ACHN (cell line): ENCODE measurements around the gene VSX2.
"Not testable (repeated sequence)": the region's sequence is repeated elsewhere in the genome, so short reads cannot be mapped to it uniquely, and the experiment has no call there.

Source experiments
- DNase-seq: peaks from one replicate; pipeline ENCODE4 v3.0.0-alpha.2; 2015
- in situ Hi-C: cut with HindIII; loops from 2 replicates; pipeline ENCODE4 v1.10.0; 2017; ENCODE audit warnings: low sequenced_read_pairs, low pct_ligation_motif_present, low pct_unique_long_range_greater_than_20kb

VSX2 gene

DNA sequence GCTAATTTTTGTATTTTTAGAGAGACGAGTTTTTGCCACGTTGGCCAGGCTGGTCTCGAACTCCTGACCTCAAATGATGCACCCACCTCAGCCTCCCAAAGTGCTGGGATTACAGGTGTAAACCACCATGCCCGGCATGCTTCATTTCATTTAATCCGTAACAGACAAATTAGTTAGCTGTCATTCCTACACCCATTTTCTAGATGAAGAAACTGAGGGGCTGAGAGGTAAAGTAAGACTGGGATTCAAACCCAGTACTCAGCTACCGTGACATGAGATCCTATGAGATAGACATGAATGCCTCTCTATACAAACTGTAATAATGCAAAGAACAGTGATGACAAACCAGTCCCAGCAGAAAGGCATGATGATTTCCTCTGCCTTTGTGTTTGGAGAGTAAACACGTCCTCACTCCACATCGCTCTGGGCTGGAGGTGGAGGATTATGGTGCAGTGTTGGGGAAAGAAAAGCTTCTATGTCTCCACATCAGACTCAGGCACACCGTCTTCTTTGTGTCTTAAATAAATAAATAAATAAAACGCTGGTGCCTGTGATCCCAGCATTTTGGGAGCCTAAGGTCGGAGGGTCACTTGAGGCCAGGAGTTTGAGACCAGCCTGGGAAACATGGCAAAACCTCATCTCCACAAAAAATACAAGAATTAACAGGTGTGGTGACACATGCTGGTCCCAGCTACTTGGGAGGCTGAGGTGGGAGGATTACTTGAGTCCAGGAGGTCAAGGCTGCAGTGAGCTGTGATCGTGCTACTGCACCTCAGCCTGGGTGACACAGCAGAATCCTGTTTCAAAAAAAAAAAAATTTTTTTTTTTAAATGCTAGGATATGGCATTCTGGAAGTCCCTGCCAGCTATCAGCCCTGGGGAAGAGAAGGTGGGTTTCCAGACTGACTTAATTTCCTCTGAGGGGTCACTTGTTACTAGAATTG lies 10.5 kb downstream of the VSX2 start:
- no peak for DNase-seq
- in situ Hi-C loops: no loop called here

DNA sequence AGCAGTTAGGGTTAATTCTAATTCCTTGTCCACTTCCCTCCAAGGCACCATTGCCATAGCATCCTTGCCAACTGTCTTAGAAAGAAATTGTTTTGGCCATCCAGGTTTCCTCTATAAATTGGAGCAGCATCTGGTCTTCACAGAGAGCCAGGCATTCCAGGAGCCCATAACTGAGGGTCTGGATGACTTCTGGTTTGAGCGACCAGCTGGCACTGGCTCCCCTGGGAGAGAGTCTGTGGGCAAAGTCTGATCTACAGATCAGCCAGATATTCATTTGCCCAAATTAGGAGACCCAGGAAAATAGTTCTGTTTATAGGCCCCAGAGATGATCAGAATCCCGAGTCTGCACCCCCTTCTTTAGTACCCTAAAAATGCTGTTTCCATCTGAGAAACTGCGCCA lies 16.0 kb downstream of the VSX2 start:
- no peak for DNase-seq
- in situ Hi-C loops: no loop called here

DNA sequence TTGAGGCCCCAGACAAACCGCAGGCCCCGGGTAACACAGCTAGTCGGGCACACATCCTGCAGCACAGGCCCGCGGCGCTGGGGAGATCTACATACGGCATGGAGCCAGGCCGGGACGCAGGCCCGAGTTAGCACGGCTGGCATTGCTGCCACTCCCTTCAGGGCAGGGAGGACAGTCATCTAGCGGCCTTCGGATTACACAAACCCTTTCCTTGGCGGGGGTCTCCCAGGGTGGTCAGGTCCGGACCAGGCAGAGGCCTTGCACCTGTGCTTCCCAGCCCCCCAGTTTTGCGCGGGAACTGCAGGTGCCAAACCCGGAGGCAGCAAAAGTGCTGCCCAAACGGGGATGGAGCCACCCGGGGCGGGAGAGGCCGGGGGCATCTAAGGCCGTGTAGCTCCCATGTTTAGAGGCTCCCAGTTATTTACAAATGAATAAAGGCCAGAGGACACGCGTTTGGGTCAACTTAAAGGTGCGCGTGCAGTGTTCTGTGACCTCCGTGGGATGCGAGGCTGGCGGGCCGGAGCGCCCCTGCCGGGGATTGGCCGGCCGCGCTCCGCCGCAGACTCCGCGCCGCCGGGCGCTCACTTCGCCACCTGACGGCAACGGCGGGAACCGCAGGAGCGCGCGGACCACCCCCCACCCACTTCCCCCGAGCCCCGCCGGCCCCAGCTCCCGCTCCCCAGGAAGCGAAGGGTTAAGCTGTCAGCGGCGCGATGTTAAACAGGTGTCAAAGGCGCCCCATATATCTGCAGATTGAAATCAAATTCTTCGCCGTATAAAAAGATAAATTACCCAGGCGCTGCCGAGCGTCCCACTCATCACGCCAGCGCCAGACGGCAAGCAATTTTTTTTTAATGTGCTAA lies 18.1 kb downstream of the VSX2 start:
- in situ Hi-C loops: no loop called here

DNA sequence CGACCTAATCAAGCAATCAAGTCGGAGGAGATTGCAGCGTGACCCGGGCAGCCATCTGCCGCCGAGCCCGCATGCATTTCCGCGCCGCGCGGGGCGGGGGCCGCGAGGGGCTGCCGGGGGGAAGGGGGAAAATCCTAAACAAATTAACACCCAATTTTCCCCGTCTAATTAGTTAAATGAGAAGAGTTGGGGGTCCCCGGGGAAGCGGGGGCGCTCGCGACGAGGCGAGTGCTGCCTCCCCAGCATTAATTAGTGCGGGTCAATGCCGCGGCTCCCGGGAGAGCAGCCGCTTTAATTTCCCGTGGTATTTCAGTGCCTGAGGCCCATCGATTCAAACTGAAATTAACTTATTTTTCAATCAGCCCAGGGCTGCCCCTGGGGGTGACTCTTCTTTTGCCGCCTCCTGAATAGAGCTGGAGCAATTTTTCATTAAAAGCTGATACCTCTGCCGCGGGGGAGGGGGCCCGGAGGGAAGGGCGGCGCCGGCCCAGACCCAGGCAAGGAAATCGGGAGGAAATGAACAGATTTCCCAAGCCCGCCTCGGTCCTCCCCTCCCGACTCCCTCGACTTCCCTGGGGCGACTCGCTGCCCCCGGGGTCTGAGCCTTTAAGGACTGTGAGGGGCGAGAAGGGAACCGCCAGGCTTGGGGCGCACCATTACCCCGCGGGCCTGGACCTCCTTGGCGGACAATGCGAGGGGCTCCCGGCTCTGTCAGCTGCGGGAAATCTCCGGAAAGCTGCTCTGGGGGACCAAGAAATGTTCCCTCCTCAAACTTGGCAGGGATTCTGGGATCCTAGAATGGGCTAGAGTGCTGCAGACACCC lies 18.9 kb downstream of the VSX2 start:
- DNase-seq: no peak
- in situ Hi-C loops: no loop called here

More for the DNA sequence above, 18.1 kb downstream of the VSX2 start:
- DNase-seq: peak; percentile 37

DNA sequence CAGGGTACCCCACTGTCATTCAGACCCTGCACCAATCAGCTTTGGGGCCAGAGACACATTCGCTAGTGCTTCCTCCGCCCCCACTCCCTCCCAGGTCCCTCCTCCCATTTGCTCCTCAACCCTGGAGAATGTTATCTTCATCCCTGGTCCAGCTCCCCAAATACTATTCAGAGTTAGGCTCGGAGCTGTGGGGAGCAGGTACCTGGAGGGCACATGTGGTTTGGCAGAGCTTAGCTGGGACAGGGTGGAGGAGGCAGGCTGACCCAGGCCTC lies 19.5 kb downstream of the VSX2 start:
- in situ Hi-C loops: no loop called here
- no peak for DNase-seq

DNA sequence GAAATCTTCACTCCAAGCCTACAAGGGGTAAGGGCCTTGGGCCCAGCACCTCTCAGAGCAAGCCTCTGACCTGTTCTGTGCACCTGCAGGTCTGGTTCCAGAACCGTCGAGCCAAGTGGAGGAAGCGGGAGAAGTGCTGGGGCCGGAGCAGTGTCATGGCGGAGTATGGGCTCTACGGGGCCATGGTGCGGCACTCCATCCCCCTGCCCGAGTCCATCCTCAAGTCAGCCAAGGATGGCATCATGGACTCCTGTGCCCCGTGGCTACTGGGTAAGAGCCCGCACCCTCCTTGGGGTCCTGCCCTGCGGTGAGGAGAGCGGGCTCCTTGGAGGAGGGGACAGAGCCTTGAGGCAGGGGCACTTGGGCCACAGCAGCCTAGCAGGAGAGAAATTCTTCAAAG lies 20.3 kb downstream of the VSX2 start:
- in situ Hi-C loops: no loop called here
- DNase-seq: no peak

DNA sequence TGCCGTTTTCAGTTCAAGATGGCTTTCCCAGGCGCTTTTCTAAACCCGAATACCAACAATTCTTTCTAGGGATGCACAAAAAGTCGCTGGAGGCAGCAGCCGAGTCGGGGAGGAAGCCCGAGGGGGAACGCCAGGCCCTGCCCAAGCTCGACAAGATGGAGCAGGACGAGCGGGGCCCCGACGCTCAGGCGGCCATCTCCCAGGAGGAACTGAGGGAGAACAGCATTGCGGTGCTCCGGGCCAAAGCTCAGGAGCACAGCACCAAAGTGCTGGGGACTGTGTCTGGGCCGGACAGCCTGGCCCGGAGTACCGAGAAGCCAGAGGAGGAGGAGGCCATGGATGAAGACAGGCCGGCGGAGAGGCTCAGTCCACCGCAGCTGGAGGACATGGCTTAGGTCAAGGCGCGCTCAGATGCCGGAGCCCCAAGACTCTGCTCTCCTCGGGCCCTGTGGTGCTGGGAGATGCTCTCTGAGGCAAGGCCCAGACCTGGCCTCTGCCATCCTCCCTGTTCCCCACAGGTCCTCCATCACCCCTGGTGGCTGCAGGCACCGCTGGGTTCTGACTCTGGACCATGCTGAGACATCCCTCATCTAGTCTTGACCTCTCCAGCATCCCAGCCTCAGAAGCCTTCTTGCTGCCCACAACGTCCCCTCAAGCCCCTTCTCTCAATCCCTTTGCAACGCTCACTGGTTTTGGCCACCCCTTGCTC lies 21.4 kb downstream of the VSX2 start:
- no peak for DNase-seq
- in situ Hi-C loops: no loop called here

DNA sequence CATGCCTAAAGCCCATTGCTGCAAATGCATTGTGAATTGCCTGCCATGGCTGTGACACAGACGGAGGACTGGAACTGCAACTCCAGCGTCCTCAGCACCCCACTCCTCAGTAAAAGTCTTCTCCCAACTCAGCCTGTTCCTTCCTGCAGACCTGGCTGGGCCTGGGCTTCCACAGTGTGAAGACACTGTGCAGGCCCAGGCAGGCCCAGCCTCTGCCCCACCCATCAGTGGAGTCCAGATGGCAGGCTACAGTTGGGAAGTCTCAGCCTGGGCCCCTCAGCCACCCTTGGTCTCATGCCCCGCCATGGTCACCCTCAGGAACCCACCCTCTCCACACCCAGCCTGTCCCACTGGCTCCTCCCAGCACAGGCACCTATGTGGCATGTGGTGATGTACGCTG lies 22.0 kb downstream of the VSX2 start:
- no peak for DNase-seq

DNA sequence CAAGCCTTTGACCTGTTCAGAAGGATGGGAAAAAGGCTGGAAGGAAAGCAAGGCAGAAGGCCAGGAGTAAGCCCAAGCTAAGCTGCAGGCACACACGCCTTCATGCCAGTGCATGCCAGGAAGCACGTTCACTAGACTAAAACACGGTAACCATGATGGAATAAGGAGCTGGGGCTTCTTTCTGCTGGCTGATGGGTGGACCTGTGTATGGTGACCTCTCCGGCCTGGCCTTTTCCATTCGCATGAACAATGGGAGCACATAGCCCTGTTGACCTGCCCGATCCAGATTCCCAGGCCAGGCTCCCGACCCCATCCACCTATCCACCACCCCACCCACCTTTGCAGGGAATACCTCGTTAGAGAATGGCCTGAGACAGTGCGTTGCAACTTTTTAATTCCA lies 22.8 kb downstream of the VSX2 start:
- no peak for DNase-seq

More for the DNA sequence above, 22.0 kb downstream of the VSX2 start:
- in situ Hi-C loops: no loop called here

DNA sequence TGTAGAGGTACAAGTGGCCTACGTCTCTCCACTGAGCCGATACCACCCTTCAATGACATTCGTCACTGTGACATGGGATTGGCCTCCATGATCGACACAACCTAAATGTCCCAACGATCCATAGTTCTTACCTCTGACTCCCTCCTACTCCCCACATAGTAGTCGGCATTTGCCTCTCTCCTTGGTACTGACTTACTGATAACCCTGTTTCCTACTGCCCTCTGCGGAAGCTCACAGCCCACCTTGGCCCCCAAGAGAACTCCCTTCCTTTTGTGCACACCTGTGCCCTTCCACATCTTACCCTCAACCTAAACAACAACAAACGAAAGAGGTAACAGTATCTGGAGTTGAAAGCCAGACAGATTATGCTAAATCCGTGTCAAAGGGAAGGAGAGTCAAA lies 23.9 kb downstream of the VSX2 start:
- in situ Hi-C loops: no loop called here
- DNase-seq: no peak

More for the DNA sequence above, 22.8 kb downstream of the VSX2 start:
- in situ Hi-C loops: no loop called here

DNA sequence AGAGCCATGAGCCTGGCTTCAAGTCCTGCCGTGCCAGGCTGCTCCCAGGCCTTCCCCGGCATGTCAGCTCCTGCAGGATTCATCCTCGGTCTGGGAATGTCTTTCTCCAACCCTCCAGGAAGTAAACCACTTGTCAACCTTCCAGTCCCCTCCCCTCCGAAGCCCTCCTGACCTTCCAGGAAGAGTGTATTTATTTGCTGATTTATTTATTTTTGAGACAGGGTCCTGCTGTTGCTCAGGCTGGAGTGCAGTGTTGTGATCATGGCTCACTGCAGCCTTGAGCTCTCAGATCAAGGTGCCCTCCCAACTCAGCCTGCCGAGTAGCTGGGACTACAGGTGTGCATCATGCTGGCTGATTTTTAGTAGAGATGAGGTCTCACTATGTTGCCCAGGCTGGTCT lies 24.7 kb downstream of the VSX2 start:
- no peak for DNase-seq
- in situ Hi-C loops: no loop called here

DNA sequence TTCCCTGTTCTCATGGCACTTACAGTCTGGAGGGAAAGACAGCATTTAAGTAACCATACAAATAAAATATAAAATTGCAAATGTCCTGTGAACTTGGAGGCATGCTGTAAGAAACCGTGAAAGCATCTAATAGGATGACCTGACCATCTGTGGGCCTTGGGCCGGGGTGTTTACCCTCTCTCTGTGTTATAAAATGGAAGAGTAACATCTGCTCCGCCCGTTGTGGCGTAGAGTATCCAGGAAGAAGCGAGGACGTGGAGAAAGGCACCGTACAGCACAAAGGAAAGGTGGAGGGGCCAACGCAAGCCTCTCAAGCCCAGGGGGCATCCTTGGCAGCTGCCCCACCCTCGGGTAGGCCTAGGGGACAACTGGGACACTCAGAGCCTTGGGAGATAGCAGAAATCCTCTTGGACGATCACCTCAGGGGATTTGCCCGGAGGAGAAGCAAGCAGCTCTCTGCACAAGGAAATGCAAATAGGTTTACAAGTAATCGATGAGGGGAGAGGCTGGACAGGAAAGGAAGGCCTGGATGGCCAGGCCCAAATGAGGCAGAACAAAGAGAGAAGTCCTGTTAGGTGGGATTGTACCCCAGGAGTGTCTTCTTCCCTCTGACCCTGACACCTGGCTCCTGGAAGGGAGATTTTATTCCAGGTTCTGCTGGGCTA lies 26.2 kb downstream of the VSX2 start:
- DNase-seq: no peak
- in situ Hi-C loops: no loop called here

DNA sequence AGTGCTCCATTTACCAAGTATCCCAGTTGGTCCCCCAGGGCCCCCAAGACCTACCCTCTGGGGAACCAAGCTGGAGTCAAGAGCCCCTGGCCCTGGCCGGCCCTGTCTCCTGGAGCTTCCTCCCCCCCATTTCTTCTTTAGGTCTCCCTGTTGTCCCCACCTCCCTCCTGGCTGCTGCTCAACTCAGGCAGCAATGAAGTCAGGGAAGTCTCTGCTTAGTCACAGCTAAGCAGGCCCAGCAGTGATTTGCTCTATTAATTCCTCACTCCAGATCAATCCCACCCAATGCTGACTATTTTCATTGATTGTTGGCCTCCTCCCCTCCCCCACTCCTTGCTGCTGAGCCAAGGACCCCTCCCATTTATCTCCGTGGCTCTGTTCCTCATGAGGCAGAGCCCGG lies 28.3 kb downstream of the VSX2 start:
- DNase-seq: no peak
- in situ Hi-C loops: no loop called here

DNA sequence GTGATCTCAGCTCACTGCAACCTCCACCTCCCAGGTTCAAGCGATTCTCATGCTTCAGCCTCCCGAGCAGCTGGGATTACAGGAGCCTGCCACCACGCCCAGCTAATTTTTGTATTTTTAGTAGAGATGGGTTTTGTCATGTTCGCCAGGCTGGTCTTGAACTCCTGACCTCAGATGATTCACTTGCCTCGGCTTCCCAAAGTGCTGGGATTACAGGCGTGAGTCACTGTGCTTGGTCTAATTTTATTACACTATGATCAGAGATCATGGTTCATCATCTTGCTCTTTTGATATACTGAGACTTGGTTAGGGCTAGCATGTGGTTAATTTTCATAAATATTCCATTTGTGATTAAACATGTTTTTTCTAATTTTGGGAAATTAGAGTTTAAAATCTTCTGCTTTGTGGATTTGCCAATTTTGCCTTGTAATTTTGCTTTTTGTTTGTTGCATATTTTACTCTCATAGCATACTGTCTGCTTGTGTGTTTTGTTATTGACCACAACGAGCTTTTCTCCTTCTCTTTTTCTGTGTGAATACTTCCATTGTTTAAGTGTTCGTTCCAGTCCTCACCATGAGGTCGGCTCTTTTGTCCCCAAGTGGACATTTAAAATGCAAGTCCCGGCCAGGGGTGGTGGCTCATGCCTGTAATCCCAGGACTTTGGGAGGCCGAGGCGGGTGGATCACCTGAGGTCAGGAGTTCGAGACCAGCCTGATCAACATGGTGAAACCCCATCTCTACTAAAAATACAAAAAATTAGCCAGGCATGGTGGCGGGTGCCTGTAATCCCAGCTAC lies 31.3 kb downstream of the VSX2 start:
- in situ Hi-C loops: not testable (repeated sequence)
- DNase-seq: peak; percentile 36

DNA sequence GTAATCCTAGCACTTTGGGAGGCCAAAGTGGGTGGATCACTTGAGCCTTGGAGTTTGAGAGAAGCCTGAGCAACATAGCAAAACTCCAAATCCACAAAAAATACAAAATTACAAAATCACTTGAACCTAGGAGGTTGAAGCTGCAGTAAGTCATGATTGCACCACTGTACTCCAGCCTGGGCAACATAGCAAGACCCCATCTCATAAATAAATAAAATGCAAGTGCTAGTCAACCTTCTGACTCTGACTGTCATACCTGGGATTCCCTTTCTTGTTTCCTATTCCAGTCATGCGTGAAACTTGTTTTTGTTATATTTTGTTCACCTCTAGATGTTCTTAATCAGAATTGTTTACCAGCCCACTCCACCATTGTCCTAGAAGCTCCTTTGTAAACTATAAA lies 32.1 kb downstream of the VSX2 start:
- in situ Hi-C loops: no loop called here
- no peak for DNase-seq

DNA sequence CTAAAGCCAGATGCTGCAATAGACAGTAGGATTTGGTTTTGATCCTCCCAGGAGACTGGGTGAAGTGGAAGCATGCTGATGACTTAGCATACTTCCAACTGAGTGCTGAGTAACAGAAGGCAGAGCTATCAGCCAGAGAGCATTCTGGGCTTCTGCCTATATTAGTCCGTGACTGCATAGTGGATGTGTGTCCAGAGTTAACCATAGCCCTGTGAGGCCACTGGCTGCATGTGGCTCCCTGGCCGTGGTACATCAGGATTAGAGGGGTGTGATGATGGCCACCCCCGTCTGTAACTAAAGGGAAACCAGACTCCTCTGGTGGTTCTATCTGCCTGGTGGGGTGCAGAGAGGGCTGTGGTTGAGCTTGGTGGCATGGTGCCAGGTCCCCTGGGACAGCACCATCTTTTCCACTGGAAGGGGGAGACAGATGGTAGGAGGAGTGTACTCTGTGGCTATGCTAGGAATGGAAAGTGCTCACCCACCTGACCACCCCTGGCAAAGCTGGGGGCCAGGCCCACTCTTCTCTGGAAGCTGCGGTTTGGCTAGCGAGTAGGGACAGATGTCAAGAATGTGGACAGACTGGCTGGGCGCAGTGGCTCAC lies 36.1 kb downstream of the VSX2 start:
- in situ Hi-C loops: loop anchor here (25.0 kb wide), 1 partner anchor 163 kb away; no protein-coding TSS in a partner anchor
- DNase-seq: no peak

DNA sequence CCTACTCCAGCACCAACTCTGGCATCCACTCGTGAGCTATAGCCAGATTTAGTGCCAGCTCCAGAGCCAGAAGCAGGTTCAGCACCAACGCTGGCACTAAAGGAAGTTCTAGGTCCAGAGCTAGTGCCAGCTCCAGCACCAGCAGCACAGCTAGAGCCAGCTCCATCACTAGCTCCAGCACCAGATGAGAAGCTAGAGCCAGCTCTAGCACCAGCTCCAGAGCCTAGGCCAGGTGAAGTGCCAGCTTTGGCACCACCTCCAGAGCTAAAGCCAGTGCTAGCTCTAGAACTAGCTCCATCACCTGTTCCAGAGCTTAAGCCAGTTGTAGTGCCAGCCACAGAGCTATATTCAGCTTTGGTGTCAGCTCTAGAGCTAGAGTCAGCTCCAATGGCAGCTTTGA lies 38.8 kb downstream of the VSX2 start:
- in situ Hi-C loops: loop anchor here (25.0 kb wide), 1 partner anchor 166 kb away; no protein-coding TSS in a partner anchor
- DNase-seq: no peak
